WTC11 (cell line): ENCODE results near the gene RIMBP2.

Experiments used
- CTCF ChIP-seq: fragments of 200-600 bp; IDR thresholded peaks from 2 replicates; pipeline ENCODE4 v1.8.0; 2022; ENCODE audit warnings: antibody characterized with exemption
- E2F1 ChIP-seq: sonication (generic); formaldehyde crosslinking; IDR thresholded peaks from 2 replicates; pipeline ENCODE4 v1.8.0; 2022; ENCODE audit warnings: mild to moderate bottlenecking, missing genetic modification reagents
- ESRRA ChIP-seq: sonication (generic); formaldehyde crosslinking; IDR thresholded peaks from 2 replicates; pipeline ENCODE4 v1.8.1; 2022; ENCODE audit warnings: mild to moderate bottlenecking, missing genetic modification reagents, borderline replicate concordance
- IRF1 ChIP-seq: sonication (generic); formaldehyde crosslinking; IDR thresholded peaks from 2 replicates; pipeline ENCODE4 v1.8.0; 2023; ENCODE audit warnings: missing genetic modification reagents
- MAX ChIP-seq: sonication (generic); formaldehyde crosslinking; IDR thresholded peaks from 2 replicates; pipeline ENCODE4 v1.8.0; 2022; ENCODE audit warnings: mild to moderate bottlenecking, missing genetic modification reagents
- MLX ChIP-seq: sonication (generic); formaldehyde crosslinking; IDR thresholded peaks from 2 replicates; pipeline ENCODE4 v1.8.1; 2023; ENCODE audit warnings: mild to moderate bottlenecking, missing genetic modification reagents, moderate library complexity
- NR1H2 ChIP-seq: sonication (generic); formaldehyde crosslinking; IDR thresholded peaks from 2 replicates; pipeline ENCODE4 v1.9.0; 2021; ENCODE audit warnings: mild to moderate bottlenecking, moderate library complexity, missing genetic modification reagents

GRCh38 chr12:130704606-130705005 lies 11.5 kb downstream of the RIMBP2 start:
- TF ChIP-seq MAX (CRISPR knock-in tag), result no peak
- no peak for TF ChIP-seq CTCF
- TF ChIP-seq E2F1 (CRISPR knock-in tag), result no peak
- no peak for TF ChIP-seq ESRRA (CRISPR knock-in tag)
- no peak for TF ChIP-seq NR1H2 (CRISPR knock-in tag)
- TF ChIP-seq IRF1 (CRISPR knock-in tag), result no peak
- TF ChIP-seq MLX (CRISPR knock-in tag), result no peak
